GM23338 (cell line): Measurements from ENCODE around the gene YWHAE. TPM values are rescaled to one million over a fixed set of nuclear protein-coding genes. Genes with fewer than 3 reads are reported as not detected.

ENCODE experiments used
- ATAC-seq: fragments of 200-7000 bp; cut with Tn5 transposase; 3 replicates; pipeline ENCODE4 v1.9.1; 2020
- DNase-seq: peaks from one replicate; pipeline ENCODE4 v3.0.0-alpha.2; 2015; ENCODE audit warnings: low spot score
- H2AFZ ChIP-seq: fragments of 200-600 bp; sonication (generic); 2 replicates; pipeline ENCODE4 v1.8.0; 2016; ENCODE audit warnings: antibody characterized with exemption, mild to moderate bottlenecking, moderate library complexity
- H3F3A ChIP-seq: fragments of 200-600 bp; sonication (generic); replicated peaks from 2 replicates; pipeline ENCODE4 v1.8.0; 2017; ENCODE audit warnings: antibody characterized with exemption, mixed run types, low read depth
- H3K27ac ChIP-seq: fragments of 200-600 bp; sonication (generic); 2 replicates; pipeline ENCODE4 v1.6.1; 2016; ENCODE audit warnings: low read depth
- H3K27me3 ChIP-seq: fragments of 200-600 bp; sonication (generic); 2 replicates; pipeline ENCODE4 v1.8.0; 2016; ENCODE audit warnings: mild to moderate bottlenecking, mixed run types, moderate library complexity; ENCODE audit not compliant: insufficient read depth
- H3K36me3 ChIP-seq: fragments of 200-600 bp; sonication (generic); 2 replicates; pipeline ENCODE4 v1.8.0; 2016; ENCODE audit warnings: mild to moderate bottlenecking; ENCODE audit not compliant: insufficient read depth
- H3K4me1 ChIP-seq: fragments of 200-600 bp; sonication (generic); 2 replicates; pipeline ENCODE4 v1.8.0; 2016; ENCODE audit warnings: mild to moderate bottlenecking, moderate library complexity; ENCODE audit not compliant: insufficient read depth
- H3K4me2 ChIP-seq: fragments of 200-600 bp; sonication (generic); 2 replicates; pipeline ENCODE4 v1.7.1; 2017; ENCODE audit warnings: mixed run types
- H3K4me3 ChIP-seq: fragments of 200-600 bp; sonication (generic); 2 replicates; pipeline ENCODE4 v1.6.1; 2016; ENCODE audit warnings: mixed run types
- H3K79me2 ChIP-seq: fragments of 200-600 bp; sonication (generic); replicated peaks from 2 replicates; pipeline ENCODE4 v1.8.0; 2017; ENCODE audit warnings: mild to moderate bottlenecking; ENCODE audit not compliant: insufficient read depth
- H3K9me2 ChIP-seq: fragments of 200-600 bp; sonication (generic); 2 replicates; pipeline ENCODE4 v1.8.0; 2017; ENCODE audit not compliant: insufficient read depth
- H4K20me1 ChIP-seq: fragments of 200-600 bp; sonication (generic); replicated peaks from 2 replicates; pipeline ENCODE4 v1.8.0; 2017; ENCODE audit warnings: mild to moderate bottlenecking; ENCODE audit not compliant: insufficient read depth
- H3K27ac Mint-ChIP-seq: 2 replicates; pipeline ENCODE4 v1.8.0; 2020; ENCODE audit warnings: inconsistent platforms, mild to moderate bottlenecking, moderate library complexity, mixed read lengths
- H3K27me3 Mint-ChIP-seq: 3 replicates; pipeline ENCODE4 v1.8.0; 2022; ENCODE audit warnings: low read depth, mild to moderate bottlenecking, moderate library complexity, mixed read lengths, inconsistent platforms; ENCODE audit not compliant: insufficient read depth, poor library complexity
- H3K36me3 Mint-ChIP-seq: 3 replicates; pipeline ENCODE4 v1.8.0; 2021; ENCODE audit warnings: low read depth, mild to moderate bottlenecking, inconsistent platforms, moderate library complexity, mixed read lengths
- H3K4me1 Mint-ChIP-seq: 3 replicates; pipeline ENCODE4 v1.8.0; 2020; ENCODE audit warnings: mild to moderate bottlenecking, inconsistent platforms, mixed read lengths
- H3K4me3 Mint-ChIP-seq: 3 replicates; pipeline ENCODE4 v1.8.0; 2021; ENCODE audit warnings: moderate library complexity, mild to moderate bottlenecking, inconsistent platforms, mixed read lengths
- H3K9me3 Mint-ChIP-seq: 3 replicates; pipeline ENCODE4 v1.8.0; 2020; ENCODE audit warnings: moderate library complexity, mild to moderate bottlenecking, inconsistent platforms, mixed read lengths
- POLR2AphosphoS5 ChIP-seq: IDR thresholded peaks from 2 replicates; pipeline ENCODE4 v1.6.1; 2016; ENCODE audit warnings: antibody characterized with exemption, low read depth
- REST ChIP-seq: IDR thresholded peaks from one replicate; pipeline ENCODE4 v1.6.1; 2018; ENCODE audit warnings: antibody characterized with exemption; ENCODE audit not compliant: unreplicated experiment
- ZNF114 ChIP-seq: fragments of 250-450 bp; sonication (Bioruptor Pico); IDR thresholded peaks from 2 replicates; pipeline ENCODE4 v1.5.0; 2020; ENCODE audit warnings: mild to moderate bottlenecking, moderate library complexity
- ZNF462 ChIP-seq: fragments of 250-450 bp; sonication (Bioruptor Pico); IDR thresholded peaks from 2 replicates; pipeline ENCODE4 v1.5.0; 2020; ENCODE audit warnings: mild to moderate bottlenecking, moderate library complexity
- polyA plus RNA-seq: library from polyadenylated mRNA; unstranded; fragments of >200 nt; fragmentation: Nextera tagmentation; extraction: Ambion mirVana; gene quantifications from 2 replicates; pipeline ENCODE4 v1.2.1, GENCODE V29; 2016
- total RNA-seq: library from RNA; depleted of rRNA; stranded (reverse); fragments of >200 nt; shearing (Covaris generic); gene quantifications from 2 replicates; pipeline ENCODE4 v1.2.3, GENCODE V29; 2014

Gene YWHAE
- total and polyA plus RNA-seq, 2 experiments from 2014 or later: 1,251 to 1,283 TPM

DNA sequence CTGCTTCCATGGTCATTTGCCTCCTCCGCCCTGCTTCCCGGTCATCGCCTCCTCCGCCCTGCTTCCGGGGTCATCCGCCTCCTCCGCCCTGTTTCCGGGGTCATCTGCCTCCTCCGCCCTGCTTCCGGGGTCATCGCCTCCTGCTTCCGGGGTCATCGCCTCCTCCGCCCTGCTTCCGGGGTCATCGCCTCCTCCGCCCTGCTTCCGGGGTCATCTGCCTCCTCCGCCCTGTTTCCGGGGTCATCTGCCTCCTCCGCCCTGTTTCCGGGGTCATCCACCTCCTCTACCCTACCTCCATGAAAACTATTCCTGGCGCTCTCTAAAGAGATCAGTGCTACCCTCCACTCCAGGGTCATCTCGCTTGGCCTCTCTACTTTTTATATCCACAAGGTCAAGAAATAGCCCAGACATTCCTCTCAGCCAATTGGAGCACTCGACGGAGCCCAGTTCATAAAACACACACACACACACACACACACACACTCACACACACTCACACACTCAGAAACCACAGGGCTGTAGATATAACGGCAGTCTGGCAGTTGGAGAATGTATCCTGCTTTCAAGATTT lies 75.7 kb downstream of the YWHAE start (continued):
- TF ChIP-seq REST: no peak

GRCh38 chr17:1323336-1323735 lies 76.7 kb downstream of the YWHAE start:
- H3K4me1 Mint-ChIP-seq: no peaks in the 10 kb centered on the region
- ATAC-seq (peak; percentile 77), DNase-seq (peak; percentile 71)
- Histone ChIP-seq H3K27ac (no peak overlapping the region), H3F3A (no peaks in the 10 kb centered on the region), H4K20me1 (no peaks in the 10 kb centered on the region), H2AFZ (no peak overlapping the region), H3K9me2 (no peaks in the 10 kb centered on the region), H3K4me1 (no peaks in the 10 kb centered on the region), H3K4me3 (no peak overlapping the region), H3K79me2 (no peaks in the 10 kb centered on the region), H3K27me3 (no peaks in the 10 kb centered on the region), H3K4me2 (no peak overlapping the region), H3K36me3 (no peaks in the 10 kb centered on the region)
- no peak overlapping the region for H3K4me3 Mint-ChIP-seq
- H3K27ac Mint-ChIP-seq: no peak overlapping the region
- no peaks in the 10 kb centered on the region; the same call in 2 of the 3 replicates for H3K9me3 Mint-ChIP-seq
- H3K36me3 Mint-ChIP-seq: no peaks in the 10 kb centered on the region
- TF ChIP-seq ZNF114 (CRISPR knock-in tag) (no peak), POLR2AphosphoS5 (no peak), ZNF462 (CRISPR knock-in tag) (no peak), REST (peak; percentile 75)
- peaks cover 8% of the 10 kb centered on the region for H3K27me3 Mint-ChIP-seq
